GM19023 (cell line): ENCODE results near the gene TLR8.
A peak's percentile ranks its signal among the peaks of the same experiment; 100 is the strongest.
"Not testable (repeated sequence)": the region's sequence is repeated elsewhere in the genome, so short reads cannot be mapped to it uniquely, and the experiment has no call there.

Source experiments
- ATAC-seq: cut with Tn5 transposase; IDR thresholded peaks from one replicate; pipeline ENCODE4 v1.9.1; 2021; ENCODE audit warnings: mild to moderate bottlenecking, moderate library complexity; ENCODE audit not compliant: unreplicated experiment

Gene TLR8

DNA sequence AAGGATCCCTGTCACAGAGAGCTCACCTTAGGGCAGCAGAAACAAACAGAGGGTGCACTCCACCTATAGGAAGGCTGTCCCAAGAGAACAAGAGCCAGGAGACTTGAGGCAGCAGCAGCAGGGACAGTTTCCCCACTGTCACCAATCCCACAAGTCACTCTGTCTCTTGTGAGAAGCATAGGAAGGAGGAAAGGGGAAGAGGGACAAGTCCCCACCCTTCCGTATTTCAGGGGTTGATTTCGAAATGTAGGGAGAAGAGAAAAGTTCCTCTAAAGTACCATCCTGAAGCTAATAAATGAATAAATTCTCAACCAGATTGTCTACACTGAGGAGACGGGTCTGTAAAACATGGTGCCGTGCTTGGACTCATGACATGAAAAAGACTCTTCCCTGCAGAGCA is 9.5 kb upstream of the TLR8 start:
- ATAC-seq: no peak

DNA sequence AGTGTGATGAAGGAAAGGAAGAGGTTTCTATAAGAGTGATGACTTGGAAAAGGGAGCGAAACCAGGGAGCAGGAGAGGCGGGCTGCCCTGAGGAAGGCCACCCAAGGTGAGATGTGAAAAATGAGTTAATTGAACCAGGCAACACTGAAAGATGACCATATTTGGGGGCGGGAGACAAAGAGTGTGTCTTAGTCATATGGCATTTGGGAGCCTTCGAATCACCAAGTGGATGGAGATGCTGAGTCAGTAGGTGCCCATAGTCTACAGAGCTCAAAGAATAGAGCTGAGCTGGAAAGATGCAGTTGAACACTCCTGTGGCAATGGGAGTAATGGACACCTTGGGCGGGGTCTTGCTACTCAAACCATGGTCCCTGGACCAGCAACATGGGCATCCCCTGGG is 8.3 kb upstream of the TLR8 start:
- no peak for ATAC-seq

DNA sequence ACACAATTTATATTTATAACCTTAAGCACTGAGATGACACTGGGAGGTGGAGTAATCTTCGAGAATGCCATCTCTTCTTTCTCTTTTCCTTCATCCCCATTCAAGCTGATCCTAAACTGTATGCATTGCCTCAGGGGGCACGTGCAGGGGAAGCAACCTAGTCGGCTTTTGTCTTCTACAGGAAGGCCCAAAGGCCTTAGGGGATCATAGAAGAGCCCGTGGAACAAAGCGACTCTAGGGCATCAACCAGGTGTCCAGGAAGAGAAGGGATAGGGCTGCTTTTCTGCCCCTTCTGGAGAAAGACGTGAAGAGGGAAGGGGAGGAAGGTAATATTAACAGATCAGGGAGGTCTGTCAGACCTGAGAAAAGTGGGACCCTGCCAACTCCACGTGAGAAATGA is 6.9 kb upstream of the TLR8 start:
- ATAC-seq: no peak

DNA sequence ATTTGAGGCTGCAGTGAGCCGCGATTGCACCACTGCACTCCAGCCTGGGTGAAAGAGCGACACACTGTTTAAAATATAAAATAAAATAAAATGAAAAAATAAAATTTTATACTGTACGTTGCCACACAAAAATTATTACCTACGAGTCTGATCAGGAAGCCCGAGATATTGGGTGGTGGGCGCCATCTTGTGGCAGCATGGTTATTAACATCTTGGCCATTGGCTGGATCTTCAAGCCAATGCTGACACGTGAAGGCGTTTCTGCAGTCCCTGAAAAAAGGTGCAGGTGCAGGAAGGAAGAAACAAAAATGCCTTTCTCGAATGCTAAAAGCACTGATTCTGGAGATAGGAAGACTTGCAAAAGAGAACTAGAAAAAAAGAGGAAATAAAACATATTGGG is 4.9 kb upstream of the TLR8 start:
- ATAC-seq: peak; percentile 58

- ATAC-seq: no peak
Observed at GRCh38 chrX:12903646-12904045, 2.8 kb upstream of the TLR8 start.

GRCh38 chrX:12910423-12911121 is 4.2 kb downstream of the TLR8 start:
- ATAC-seq: no peak

DNA sequence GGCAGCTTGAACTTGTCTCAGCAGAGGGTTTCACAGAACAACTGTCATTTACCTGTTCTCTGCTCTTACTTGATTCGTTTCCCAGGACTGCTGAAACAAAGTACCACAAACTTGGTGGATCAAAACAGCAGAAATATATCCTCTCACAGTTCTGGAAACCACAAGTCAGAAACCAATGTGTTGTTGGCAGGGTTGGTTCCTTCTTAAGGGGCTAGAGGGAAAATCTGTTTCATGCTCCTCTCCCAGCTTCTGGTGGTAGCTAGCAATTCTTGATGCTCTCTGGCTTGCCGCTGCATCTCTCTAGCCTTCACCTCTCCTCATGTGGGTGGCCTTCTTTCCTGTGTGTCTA is 4.7 kb downstream of the TLR8 start:
- no peak for ATAC-seq

DNA sequence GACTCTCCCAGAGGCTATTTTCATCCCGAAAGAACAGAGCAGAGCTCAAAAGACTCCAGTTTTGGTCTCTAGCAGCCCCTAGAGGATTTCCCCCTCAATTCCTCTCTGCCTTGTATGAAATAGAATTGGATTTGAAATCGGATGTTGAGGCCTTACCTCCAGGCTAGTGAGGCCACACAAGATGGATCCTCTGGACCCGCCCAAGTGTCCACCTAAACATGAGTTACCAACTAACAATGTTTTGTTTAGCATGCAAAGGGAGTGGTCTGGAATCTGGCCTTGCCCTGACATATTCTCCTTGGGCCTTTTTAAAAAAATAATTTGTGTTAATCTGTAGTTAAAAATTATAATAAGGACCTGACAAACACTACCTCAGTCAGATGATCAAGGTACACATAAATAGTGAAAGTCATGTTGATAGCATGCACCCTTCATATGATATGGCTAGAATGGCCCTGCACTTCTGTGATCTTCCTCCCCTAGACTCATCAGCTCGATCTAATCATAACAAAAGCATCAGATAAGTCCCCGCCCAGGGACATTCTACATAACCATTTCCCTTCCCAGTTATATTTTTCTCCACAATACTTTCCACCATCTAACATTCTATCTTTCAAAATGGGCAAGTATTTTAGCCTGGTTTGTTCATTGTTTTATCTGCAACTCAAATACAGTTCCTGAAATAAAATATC is 6.5 kb downstream of the TLR8 start:
- ATAC-seq: no peak

DNA sequence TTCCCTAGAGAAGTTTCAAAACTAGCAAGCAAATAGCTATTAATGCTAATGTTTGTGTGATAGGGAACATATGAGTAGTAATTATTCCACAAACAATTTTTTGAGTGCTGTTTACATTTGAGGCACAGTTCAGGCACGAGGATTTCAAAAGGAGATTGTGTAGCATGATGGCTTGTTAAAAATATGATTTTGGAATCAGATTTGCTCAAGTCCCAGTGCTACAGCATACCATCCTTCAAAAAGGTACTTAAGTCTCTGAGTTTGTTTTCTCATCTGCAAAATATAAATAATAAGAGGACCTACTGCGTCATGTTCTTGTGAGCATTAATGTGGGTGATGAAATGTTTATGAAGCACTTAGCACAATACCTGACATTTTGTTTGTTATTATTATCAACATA is 11.3 kb downstream of the TLR8 start:
- ATAC-seq: no peak

DNA sequence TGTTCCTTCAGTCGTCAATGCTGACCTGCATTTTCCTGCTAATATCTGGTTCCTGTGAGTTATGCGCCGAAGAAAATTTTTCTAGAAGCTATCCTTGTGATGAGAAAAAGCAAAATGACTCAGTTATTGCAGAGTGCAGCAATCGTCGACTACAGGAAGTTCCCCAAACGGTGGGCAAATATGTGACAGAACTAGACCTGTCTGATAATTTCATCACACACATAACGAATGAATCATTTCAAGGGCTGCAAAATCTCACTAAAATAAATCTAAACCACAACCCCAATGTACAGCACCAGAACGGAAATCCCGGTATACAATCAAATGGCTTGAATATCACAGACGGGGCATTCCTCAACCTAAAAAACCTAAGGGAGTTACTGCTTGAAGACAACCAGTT is 12.6 kb downstream of the TLR8 start:
- ATAC-seq: no peak

DNA sequence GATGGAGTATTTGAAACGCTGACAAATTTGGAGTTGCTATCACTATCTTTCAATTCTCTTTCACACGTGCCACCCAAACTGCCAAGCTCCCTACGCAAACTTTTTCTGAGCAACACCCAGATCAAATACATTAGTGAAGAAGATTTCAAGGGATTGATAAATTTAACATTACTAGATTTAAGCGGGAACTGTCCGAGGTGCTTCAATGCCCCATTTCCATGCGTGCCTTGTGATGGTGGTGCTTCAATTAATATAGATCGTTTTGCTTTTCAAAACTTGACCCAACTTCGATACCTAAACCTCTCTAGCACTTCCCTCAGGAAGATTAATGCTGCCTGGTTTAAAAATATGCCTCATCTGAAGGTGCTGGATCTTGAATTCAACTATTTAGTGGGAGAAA is 13.2 kb downstream of the TLR8 start:
- no peak for ATAC-seq

DNA sequence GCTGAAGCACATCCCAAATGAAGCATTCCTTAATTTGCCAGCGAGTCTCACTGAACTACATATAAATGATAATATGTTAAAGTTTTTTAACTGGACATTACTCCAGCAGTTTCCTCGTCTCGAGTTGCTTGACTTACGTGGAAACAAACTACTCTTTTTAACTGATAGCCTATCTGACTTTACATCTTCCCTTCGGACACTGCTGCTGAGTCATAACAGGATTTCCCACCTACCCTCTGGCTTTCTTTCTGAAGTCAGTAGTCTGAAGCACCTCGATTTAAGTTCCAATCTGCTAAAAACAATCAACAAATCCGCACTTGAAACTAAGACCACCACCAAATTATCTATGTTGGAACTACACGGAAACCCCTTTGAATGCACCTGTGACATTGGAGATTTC is 14.6 kb downstream of the TLR8 start:
- ATAC-seq: no peak

- ATAC-seq: no peak
Observed at GRCh38 chrX:12921886-12922598, 15.6 kb downstream of the TLR8 start.

DNA sequence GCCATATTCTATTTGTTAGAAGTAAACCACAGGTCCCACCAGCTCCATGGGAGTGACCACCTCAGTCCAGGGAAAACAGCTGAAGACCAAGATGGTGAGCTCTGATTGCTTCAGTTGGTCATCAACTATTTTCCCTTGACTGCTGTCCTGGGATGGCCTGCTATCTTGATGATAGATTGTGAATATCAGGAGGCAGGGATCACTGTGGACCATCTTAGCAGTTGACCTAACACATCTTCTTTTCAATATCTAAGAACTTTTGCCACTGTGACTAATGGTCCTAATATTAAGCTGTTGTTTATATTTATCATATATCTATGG is 16.1 kb downstream of the TLR8 start:
- ATAC-seq: no peak

GRCh38 chrX:12929701-12930100 is 23.3 kb downstream of the TLR8 start:
- no peak for ATAC-seq

- no peak for ATAC-seq
Observed at GRCh38 chrX:12930150-12930549, 23.7 kb downstream of the TLR8 start.

GRCh38 chrX:12932244-12932643 is 25.8 kb downstream of the TLR8 start:
- ATAC-seq: no peak

DNA sequence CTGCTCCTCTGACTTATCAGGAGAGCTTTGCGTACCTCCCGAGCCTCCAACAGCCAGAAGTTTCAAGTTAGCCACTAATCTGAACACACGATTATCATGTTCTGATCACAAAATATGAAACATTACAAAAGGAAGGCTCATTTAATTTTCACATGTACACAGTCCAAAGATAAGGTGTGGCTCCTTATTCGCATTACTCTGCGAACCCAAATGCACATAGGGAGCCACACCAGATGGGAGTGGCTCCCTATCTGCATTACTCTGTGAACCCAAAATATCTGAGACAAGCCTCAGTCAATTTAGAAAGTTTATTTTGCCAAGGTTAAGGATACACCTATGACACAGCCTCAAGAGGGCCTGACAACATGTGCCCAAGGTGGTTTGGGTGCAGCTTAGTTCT is 28.4 kb downstream of the TLR8 start:
- no peak for ATAC-seq

- ATAC-seq: no peak
Observed at GRCh38 chrX:12936947-12937346, 30.5 kb downstream of the TLR8 start.

DNA sequence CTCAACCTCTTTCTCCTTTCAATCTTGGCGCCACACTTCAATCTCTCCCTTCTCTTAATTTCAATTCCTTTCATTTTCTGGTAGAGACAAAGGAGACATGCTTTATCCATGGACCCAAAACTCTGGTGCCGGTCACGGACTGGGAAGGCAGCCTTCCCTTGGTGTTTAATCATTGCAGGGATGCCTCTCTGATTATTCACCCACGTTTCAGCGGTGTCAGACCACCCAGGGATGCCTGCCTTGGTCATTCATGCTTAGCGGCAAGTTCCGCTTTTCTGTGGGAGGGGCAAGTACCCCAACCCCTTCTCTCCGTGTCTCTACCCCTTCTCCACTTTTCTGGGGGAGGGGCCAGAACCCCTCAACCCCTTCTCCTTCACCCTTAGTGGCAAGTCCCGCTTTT is 34.1 kb downstream of the TLR8 start:
- ATAC-seq: not testable (repeated sequence)

GRCh38 chrX:12943592-12943991 is 37.2 kb downstream of the TLR8 start:
- not testable (repeated sequence) for ATAC-seq

DNA sequence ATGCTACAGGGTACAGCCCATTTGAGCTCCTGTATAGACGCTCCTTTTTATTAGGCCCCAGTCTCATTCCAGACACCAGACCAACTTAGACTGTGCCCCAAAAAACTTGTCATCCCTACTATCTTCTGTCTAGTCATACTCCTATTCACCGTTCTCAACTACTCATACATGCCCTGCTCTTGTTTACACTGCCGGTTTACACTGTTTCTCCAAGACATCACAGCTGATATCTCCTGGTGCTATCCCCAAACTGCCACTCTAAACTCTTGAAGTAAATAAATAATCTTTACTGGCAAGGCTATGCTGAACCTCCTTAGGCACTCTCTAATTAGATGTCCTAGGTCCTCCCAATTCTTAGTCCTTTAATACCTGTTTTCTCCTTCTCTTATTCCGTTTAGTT is 38.0 kb downstream of the TLR8 start:
- not testable (repeated sequence) for ATAC-seq
